Neural progenitor cell (in vitro differentiated cells): ENCODE measurements around the gene ACOXL.

Source experiments
- EZH2 ChIP-seq: fragments of 200-600 bp; sonication (generic); IDR thresholded peaks from 2 replicates; pipeline ENCODE4 v1.6.1; 2017; ENCODE audit warnings: antibody characterized with exemption, mild to moderate bottlenecking, moderate library complexity
- EZH2phosphoT487 ChIP-seq: fragments of 200-600 bp; sonication (generic); IDR thresholded peaks from 2 replicates; pipeline ENCODE4 v1.6.1; 2017; ENCODE audit warnings: antibody characterized with exemption
- TF ChIP-seq, protein P1 (sequence below): fragments of 200-600 bp; sonication (generic); IDR thresholded peaks from 2 replicates; pipeline ENCODE4 v1.5.1; 2017; ENCODE audit warnings: antibody characterized with exemption, mild to moderate bottlenecking

DNA sequence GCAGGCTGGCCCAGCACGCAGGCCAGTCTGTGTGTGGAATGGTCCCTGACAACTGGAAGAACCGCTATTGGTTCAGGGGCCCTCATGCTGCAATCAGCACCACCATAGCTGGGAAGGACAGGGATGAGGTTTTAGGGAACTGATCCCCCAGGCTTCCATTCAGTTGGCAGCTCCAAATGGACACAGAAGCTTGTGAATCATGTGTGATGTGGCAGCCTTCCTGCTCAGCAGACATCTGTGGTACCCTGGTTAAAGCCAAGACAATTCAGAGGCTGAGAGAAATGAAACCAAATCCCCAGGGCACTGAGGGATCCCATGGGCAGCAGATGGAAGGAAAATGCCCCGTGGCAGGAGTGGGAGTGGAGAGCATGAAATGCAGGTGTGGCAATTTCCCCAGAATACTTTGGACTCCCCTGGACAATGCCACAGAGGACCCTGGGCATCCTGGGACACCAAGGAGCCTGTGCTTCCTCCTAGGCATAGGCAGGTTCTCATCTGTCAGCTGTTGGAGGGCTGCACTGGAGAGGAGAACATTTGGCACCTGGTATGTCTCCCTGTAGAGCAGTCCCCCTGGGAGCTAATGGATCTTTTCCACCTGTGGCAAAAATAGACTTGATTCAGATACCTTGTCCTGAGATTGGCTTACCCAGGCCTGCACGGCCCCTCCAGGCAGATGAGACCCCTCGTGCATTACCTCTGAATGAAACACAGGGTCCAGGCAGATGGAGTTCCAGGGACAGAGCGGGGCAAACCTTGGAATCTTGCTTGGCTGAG is 226.2 kb downstream of the ACOXL start:
- TF ChIP-seq, protein P1, sequence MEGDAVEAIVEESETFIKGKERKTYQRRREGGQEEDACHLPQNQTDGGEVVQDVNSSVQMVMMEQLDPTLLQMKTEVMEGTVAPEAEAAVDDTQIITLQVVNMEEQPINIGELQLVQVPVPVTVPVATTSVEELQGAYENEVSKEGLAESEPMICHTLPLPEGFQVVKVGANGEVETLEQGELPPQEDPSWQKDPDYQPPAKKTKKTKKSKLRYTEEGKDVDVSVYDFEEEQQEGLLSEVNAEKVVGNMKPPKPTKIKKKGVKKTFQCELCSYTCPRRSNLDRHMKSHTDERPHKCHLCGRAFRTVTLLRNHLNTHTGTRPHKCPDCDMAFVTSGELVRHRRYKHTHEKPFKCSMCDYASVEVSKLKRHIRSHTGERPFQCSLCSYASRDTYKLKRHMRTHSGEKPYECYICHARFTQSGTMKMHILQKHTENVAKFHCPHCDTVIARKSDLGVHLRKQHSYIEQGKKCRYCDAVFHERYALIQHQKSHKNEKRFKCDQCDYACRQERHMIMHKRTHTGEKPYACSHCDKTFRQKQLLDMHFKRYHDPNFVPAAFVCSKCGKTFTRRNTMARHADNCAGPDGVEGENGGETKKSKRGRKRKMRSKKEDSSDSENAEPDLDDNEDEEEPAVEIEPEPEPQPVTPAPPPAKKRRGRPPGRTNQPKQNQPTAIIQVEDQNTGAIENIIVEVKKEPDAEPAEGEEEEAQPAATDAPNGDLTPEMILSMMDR: no peak
- TF ChIP-seq EZH2 (no peak), EZH2phosphoT487 (no peak)
